HepG2 (cell line): ENCODE results near the gene ZNF503. TPM values are rescaled to one million over a fixed set of nuclear protein-coding genes. Genes with fewer than 3 reads are reported as not detected.

ENCODE experiments used
- AGO1 ChIP-seq: fragments of 200-400 bp; formaldehyde crosslinking; IDR thresholded peaks from 2 replicates; pipeline ENCODE4 v1.6.1; 2017; ENCODE audit warnings: mild to moderate bottlenecking, low read depth, low read length, moderate library complexity; ENCODE audit not compliant: poor library complexity, severe bottlenecking
- HNF4G ChIP-seq, 2 experiments: sonication (generic) in 1 of 2; formaldehyde crosslinking in 1 of 2; IDR thresholded peaks; 2 replicates each; pipeline versions ENCODE4 v1.4.0 to v1.6.1; 2011 to 2020; ENCODE audit warnings: borderline replicate concordance in 2 of 2, low read depth in 2 of 2, mild to moderate bottlenecking in 2 of 2, low read length in 1 of 2, missing genetic modification reagents in 1 of 2, moderate library complexity in 1 of 2
- HNRNPK ChIP-seq: fragments of 200-400 bp; formaldehyde crosslinking; IDR thresholded peaks from 2 replicates; pipeline ENCODE4 v1.6.1; 2018; ENCODE audit warnings: low read length, low read depth, moderate library complexity, mild to moderate bottlenecking; ENCODE audit not compliant: poor library complexity, severe bottlenecking
- MEIS1 ChIP-seq: sonication (generic); formaldehyde crosslinking; IDR thresholded peaks from 2 replicates; pipeline ENCODE4 v1.9.0; 2021; ENCODE audit warnings: mild to moderate bottlenecking, missing genetic modification reagents, moderate library complexity, borderline replicate concordance
- MNT ChIP-seq: fragments of 450-650 bp; IDR thresholded peaks from 2 replicates; pipeline ENCODE4 v1.6.1; 2016
- NFAT5 ChIP-seq: sonication (generic); formaldehyde crosslinking; IDR thresholded peaks from 2 replicates; pipeline ENCODE4 v1.4.0; 2020; ENCODE audit warnings: missing genetic modification reagents
- NR1H2 ChIP-seq: sonication (generic); formaldehyde crosslinking; IDR thresholded peaks from 2 replicates; pipeline ENCODE4 v1.8.1; 2022; ENCODE audit warnings: low read depth, missing genetic modification reagents, borderline replicate concordance
- ZNF124 ChIP-seq: sonication (generic); formaldehyde crosslinking; IDR thresholded peaks from 2 replicates; pipeline ENCODE4 v1.4.0; 2020; ENCODE audit warnings: missing genetic modification reagents
- ZNF143 ChIP-seq: sonication (generic); formaldehyde crosslinking; IDR thresholded peaks from 2 replicates; pipeline ENCODE4 v1.4.0; 2020; ENCODE audit warnings: missing genetic modification reagents
- ZNF44 ChIP-seq: sonication (generic); formaldehyde crosslinking; IDR thresholded peaks from 2 replicates; pipeline ENCODE4 v1.5.1; 2020; ENCODE audit warnings: mild to moderate bottlenecking, missing genetic modification reagents
- ZNF549 ChIP-seq: sonication (generic); formaldehyde crosslinking; IDR thresholded peaks from 2 replicates; pipeline ENCODE4 v1.5.0; 2020; ENCODE audit warnings: missing genetic modification reagents
- polyA plus RNA-seq, 8 experiments: library from polyadenylated mRNA; depleted of rRNA in 3 of 8; stranded (reverse) in 7 of 8; unstranded in 1 of 8; fragments of >200 nt; fragmentation: Illumina TruSeq in 4 of 8; extraction: Trizol in 4 of 8; gene quantifications; 2 replicates each; pipeline versions ENCODE4 v1.2.1 to v1.2.3, GENCODE V29; 2011 to 2016; ENCODE audit warnings: low read depth in 4 of 8, missing spikeins in 1 of 8, mixed read lengths in 1 of 8; ENCODE audit not compliant: insufficient read depth in 1 of 8
- total RNA-seq, 5 experiments: library from RNA; depleted of rRNA; stranded (reverse); fragments of >200 nt; fragmentation: Illumina TruSeq; extraction: Trizol; gene quantifications; 2 replicates each; pipeline ENCODE4 v1.2.3, GENCODE V29; 2016; ENCODE audit warnings: low read depth in 1 of 5
- TF ChIP-seq, protein P1 (sequence below): sonication (generic); formaldehyde crosslinking; IDR thresholded peaks from 2 replicates; pipeline ENCODE4 v1.4.0; 2020; ENCODE audit warnings: missing genetic modification reagents, mild to moderate bottlenecking, borderline replicate concordance
- TF ChIP-seq, protein P2 (sequence below): sonication (generic); formaldehyde crosslinking; IDR thresholded peaks from 2 replicates; pipeline ENCODE4 v1.5.0; 2020; ENCODE audit warnings: missing genetic modification reagents, mild to moderate bottlenecking, borderline replicate concordance

Gene ZNF503
- total and polyA plus RNA-seq, 2 of the 13 experiments (the other 11 are each of a cell fraction or from before 2014, with no cell fraction given): 2.7 to 8.3 TPM

DNA sequence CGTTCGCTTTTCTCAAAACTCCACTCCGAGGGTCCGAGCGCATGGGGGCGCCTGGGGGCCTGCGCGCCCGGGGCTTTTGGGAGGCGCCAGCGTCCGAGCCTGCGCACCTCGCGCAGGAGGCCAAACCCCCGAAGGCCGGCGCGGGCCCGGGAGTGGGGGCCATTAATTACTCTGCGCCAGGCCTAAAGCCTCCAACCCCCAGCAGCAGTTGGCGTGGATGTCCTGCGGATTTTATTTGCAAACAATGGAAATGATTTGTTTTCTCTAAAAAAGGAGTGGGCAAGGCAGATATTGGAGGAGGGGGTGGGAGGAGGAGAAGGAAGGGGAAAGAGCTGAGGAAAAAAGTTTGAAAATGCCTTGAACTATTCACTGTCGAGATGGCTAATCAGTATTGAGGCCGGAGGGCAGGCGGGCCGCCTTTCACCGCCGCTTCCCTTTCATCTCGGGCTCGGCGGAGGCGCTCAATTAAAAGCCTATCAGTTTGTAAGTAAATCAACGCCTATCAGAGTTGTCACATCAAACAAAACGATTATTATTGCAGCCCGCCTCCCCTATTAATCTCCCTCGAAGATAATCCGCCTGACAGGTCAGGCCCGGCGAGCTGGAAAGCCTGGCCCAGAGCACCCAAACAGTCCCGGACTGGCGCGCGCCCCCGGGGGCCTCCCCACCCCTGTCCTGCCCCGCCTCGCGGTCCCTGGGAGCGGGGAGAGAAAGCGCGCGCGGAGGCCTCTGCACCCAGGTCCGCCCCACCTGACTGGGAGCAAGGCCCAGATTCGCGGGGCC lies 3.4 kb upstream of the ZNF503 start (continued):
- TF ChIP-seq, protein P1, sequence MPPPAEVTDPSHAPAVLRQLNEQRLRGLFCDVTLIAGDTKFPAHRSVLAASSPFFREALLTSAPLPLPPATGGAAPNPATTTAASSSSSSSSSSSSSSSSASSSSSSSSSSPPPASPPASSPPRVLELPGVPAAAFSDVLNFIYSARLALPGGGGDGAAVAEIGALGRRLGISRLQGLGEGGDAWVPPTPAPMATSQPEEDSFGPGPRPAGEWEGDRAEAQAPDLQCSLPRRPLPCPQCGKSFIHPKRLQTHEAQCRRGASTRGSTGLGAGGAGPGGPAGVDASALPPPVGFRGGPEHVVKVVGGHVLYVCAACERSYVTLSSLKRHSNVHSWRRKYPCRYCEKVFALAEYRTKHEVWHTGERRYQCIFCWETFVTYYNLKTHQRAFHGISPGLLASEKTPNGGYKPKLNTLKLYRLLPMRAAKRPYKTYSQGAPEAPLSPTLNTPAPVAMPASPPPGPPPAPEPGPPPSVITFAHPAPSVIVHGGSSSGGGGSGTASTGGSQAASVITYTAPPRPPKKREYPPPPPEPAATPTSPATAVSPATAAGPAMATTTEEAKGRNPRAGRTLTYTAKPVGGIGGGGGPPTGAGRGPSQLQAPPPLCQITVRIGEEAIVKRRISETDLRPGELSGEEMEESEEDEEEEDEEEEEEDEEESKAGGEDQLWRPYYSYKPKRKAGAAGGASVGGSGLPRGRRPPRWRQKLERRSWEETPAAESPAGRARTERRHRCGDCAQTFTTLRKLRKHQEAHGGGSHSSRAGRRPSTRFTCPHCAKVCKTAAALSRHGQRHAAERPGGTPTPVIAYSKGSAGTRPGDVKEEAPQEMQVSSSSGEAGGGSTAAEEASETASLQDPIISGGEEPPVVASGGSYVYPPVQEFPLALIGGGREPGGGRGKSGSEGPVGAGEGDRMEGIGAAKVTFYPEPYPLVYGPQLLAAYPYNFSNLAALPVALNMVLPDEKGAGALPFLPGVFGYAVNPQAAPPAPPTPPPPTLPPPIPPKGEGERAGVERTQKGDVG (CRISPR knock-in tag): no peak
- TF ChIP-seq AGO1: no peak
- peak; percentile 99 for TF ChIP-seq MEIS1
- no peak for TF ChIP-seq ZNF549 (CRISPR knock-in tag)
- TF ChIP-seq ZNF124: no peak
- no peak for TF ChIP-seq MNT
- peak; percentile 43; the same call in 1 of the 2 replicates for TF ChIP-seq NFAT5 (CRISPR knock-in tag)
- TF ChIP-seq, protein P2, sequence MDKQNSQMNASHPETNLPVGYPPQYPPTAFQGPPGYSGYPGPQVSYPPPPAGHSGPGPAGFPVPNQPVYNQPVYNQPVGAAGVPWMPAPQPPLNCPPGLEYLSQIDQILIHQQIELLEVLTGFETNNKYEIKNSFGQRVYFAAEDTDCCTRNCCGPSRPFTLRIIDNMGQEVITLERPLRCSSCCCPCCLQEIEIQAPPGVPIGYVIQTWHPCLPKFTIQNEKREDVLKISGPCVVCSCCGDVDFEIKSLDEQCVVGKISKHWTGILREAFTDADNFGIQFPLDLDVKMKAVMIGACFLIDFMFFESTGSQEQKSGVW (CRISPR knock-in tag): no peak
- peak; percentile 48 for TF ChIP-seq HNRNPK
- no peak for TF ChIP-seq NR1H2
- TF ChIP-seq HNF4G (IDR thresholded peaks at IDR 0.05; ENCODE audit: borderline replicate concordance, low read depth, low read length): peak; percentile 55; the same call in 1 of the 2 replicates
- TF ChIP-seq HNF4G (CRISPR knock-in tag; IDR thresholded peaks at IDR 0.05; ENCODE audit: borderline replicate concordance, low read depth): 0 out of 2 replicates have a peak, but pooled peaks have one; percentile 43
- no peak for TF ChIP-seq ZNF143 (CRISPR knock-in tag)
- TF ChIP-seq ZNF44 (CRISPR knock-in tag): 0 out of 2 replicates have a peak, but pooled peaks have one; percentile 57
